Measurements from ENCODE around the gene ATP8A2.

- TF ChIP-seq CTCF (IDR thresholded peaks at IDR 0.05; ENCODE audit: low read length), result no peak
- TF ChIP-seq EZH2 (optimal IDR thresholded peaks at IDR 0.05; ENCODE audit: low read depth, low read length), result no peak
These were observed 495.3 kb downstream of the ATP8A2 start for GRCh38 chr13:25867038-25867437.

Measured in MM.1S (cell line).